Measurements from ENCODE around the gene RASSF10.

DNA sequence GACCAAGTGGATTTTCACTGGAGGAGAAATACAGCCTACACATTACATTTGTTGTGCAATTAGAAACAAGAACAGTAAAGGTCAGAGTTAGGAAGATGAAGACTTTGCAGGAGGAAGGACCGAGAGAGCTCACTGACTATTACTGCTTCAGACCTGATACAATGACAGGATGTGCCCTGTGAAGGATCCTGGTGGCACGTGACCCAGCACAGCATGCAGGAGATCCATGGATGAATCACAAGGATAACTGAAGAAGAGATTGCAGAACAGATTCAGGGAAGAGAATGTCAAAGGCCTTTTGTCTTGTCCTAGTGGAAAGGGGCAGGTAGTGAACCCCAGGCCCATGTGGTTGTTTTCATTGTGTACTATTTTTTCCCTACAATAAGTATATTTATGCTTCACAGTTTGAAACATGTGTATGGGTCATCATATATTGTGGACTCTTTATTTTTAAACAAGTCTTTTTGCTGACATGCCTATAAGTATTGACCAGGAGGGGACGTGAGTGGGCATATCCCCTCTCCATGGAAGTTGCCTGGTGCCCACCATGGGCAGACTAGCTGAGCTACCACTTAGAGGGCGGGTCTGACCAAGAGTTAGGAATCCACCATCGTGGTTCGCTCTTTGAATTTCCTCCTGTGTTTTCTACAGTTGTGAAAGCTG is 44.3 kb downstream of the RASSF10 start:
- TF ChIP-seq, protein P1, sequence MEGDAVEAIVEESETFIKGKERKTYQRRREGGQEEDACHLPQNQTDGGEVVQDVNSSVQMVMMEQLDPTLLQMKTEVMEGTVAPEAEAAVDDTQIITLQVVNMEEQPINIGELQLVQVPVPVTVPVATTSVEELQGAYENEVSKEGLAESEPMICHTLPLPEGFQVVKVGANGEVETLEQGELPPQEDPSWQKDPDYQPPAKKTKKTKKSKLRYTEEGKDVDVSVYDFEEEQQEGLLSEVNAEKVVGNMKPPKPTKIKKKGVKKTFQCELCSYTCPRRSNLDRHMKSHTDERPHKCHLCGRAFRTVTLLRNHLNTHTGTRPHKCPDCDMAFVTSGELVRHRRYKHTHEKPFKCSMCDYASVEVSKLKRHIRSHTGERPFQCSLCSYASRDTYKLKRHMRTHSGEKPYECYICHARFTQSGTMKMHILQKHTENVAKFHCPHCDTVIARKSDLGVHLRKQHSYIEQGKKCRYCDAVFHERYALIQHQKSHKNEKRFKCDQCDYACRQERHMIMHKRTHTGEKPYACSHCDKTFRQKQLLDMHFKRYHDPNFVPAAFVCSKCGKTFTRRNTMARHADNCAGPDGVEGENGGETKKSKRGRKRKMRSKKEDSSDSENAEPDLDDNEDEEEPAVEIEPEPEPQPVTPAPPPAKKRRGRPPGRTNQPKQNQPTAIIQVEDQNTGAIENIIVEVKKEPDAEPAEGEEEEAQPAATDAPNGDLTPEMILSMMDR (IDR thresholded peaks at IDR 0.05; ENCODE audit: low read depth, low read length), result no peak
- TF ChIP-seq POLR2A (IDR thresholded peaks at IDR 0.05; ENCODE audit: extremely low read depth, insufficient read length) (no peak), MYC (IDR thresholded peaks at IDR 0.05; ENCODE audit: low read depth, low read length) (no peak)
- TF ChIP-seq, protein P2, sequence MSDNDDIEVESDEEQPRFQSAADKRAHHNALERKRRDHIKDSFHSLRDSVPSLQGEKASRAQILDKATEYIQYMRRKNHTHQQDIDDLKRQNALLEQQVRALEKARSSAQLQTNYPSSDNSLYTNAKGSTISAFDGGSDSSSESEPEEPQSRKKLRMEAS (IDR thresholded peaks at IDR 0.05; ENCODE audit: low read depth, low read length), result no peak
